Memory B cell (primary cell): ENCODE measurements around the gene PDIA6.
A peak's percentile ranks its signal among the peaks of the same experiment; 100 is the strongest.
"Not testable (repeated sequence)": the region's sequence is repeated elsewhere in the genome, so short reads cannot be mapped to it uniquely, and the experiment has no call there.

ENCODE experiments used
- ATAC-seq: fragments of 150-1000 bp; cut with Tn5 transposase; 2 replicates; pipeline ENCODE4 v1.10.0; 2021; ENCODE audit warnings: low read depth, mild to moderate bottlenecking, moderate library complexity
- DNase-seq, 2 donors: peaks; one replicate each; pipeline ENCODE4 v3.0.0; 2022; ENCODE audit warnings: low spot score in 2 of 2
- H3K27ac Mint-ChIP-seq: one replicate; pipeline ENCODE4 v1.8.0; 2022; ENCODE audit warnings: mild to moderate bottlenecking, moderate library complexity, mixed read lengths
- H3K27me3 Mint-ChIP-seq: one replicate; pipeline ENCODE4 v1.8.0; 2022; ENCODE audit warnings: mixed read lengths
- H3K36me3 Mint-ChIP-seq: one replicate; pipeline ENCODE4 v1.8.0; 2022; ENCODE audit warnings: mild to moderate bottlenecking, mixed read lengths
- H3K4me1 Mint-ChIP-seq: one replicate; pipeline ENCODE4 v1.8.0; 2022; ENCODE audit warnings: mixed read lengths
- H3K4me3 Mint-ChIP-seq: one replicate; pipeline ENCODE4 v1.8.0; 2022; ENCODE audit warnings: mild to moderate bottlenecking, moderate library complexity, mixed read lengths
- H3K9me3 Mint-ChIP-seq: one replicate; pipeline ENCODE4 v1.8.0; 2022; ENCODE audit warnings: mixed read lengths

PDIA6 gene

GRCh38 chr2:10788855-10789254 is 23.7 kb downstream of the PDIA6 start:
- H3K4me1 Mint-ChIP-seq: peaks cover 2% of the 10 kb centered on the region
- DNase-seq: no peak
- no peak overlapping the region for H3K27ac Mint-ChIP-seq
- no peaks in the 10 kb centered on the region for H3K27me3 Mint-ChIP-seq
- ATAC-seq: no peak
- H3K9me3 Mint-ChIP-seq: no peaks in the 10 kb centered on the region
- peaks cover 38% of the 10 kb centered on the region for H3K36me3 Mint-ChIP-seq
- no peak overlapping the region for H3K4me3 Mint-ChIP-seq

- no peak overlapping the region for H3K4me3 Mint-ChIP-seq
- H3K36me3 Mint-ChIP-seq: peaks cover 38% of the 10 kb centered on the region
- no peaks in the 10 kb centered on the region for H3K27me3 Mint-ChIP-seq
- DNase-seq (peak in 1 of 2 donors; percentile 25), ATAC-seq (peak; percentile 39)
- peak overlapping the region; percentile 38 for H3K27ac Mint-ChIP-seq
- peaks cover 2% of the 10 kb centered on the region for H3K4me1 Mint-ChIP-seq
- no peaks in the 10 kb centered on the region for H3K9me3 Mint-ChIP-seq
Observed at GRCh38 chr2:10787176-10787968, 25.2 kb downstream of the PDIA6 start.

GRCh38 chr2:10786240-10786982 is 26.2 kb downstream of the PDIA6 start:
- H3K4me3 Mint-ChIP-seq: no peak overlapping the region
- no peaks in the 10 kb centered on the region for H3K4me1 Mint-ChIP-seq
- ATAC-seq (no peak), DNase-seq (no peak)
- no peaks in the 10 kb centered on the region for H3K27me3 Mint-ChIP-seq
- H3K27ac Mint-ChIP-seq: peak overlapping the region; percentile 38
- H3K36me3 Mint-ChIP-seq: peaks cover 37% of the 10 kb centered on the region
- H3K9me3 Mint-ChIP-seq: no peaks in the 10 kb centered on the region

GRCh38 chr2:10785260-10785659 is 27.3 kb downstream of the PDIA6 start:
- ATAC-seq (no peak), DNase-seq (no peak)
- H3K4me3 Mint-ChIP-seq: no peak overlapping the region
- no peaks in the 10 kb centered on the region for H3K4me1 Mint-ChIP-seq
- no peak overlapping the region for H3K27ac Mint-ChIP-seq
- no peaks in the 10 kb centered on the region for H3K9me3 Mint-ChIP-seq
- H3K27me3 Mint-ChIP-seq: no peaks in the 10 kb centered on the region
- H3K36me3 Mint-ChIP-seq: peaks cover 39% of the 10 kb centered on the region

GRCh38 chr2:10784719-10785118 is 27.9 kb downstream of the PDIA6 start:
- H3K27ac Mint-ChIP-seq: no peak overlapping the region
- no peak overlapping the region for H3K4me3 Mint-ChIP-seq
- H3K27me3 Mint-ChIP-seq: no peaks in the 10 kb centered on the region
- ATAC-seq (no peak), DNase-seq (no peak)
- H3K4me1 Mint-ChIP-seq: no peaks in the 10 kb centered on the region
- H3K36me3 Mint-ChIP-seq: peaks cover 44% of the 10 kb centered on the region
- no peaks in the 10 kb centered on the region for H3K9me3 Mint-ChIP-seq

- Mint-ChIP-seq H3K4me3 (no peak overlapping the region), H3K9me3 (no peaks in the 10 kb centered on the region), H3K4me1 (no peaks in the 10 kb centered on the region), H3K36me3 (peaks cover 44% of the 10 kb centered on the region), H3K27ac (no peak overlapping the region), H3K27me3 (no peaks in the 10 kb centered on the region)
- ATAC-seq: no peak
- DNase-seq: no peak
Observed at GRCh38 chr2:10783421-10783820, 29.2 kb downstream of the PDIA6 start.

- DNase-seq (no peak), ATAC-seq (no peak)
- Mint-ChIP-seq H3K9me3 (no peaks in the 10 kb centered on the region), H3K4me1 (no peaks in the 10 kb centered on the region), H3K27me3 (no peaks in the 10 kb centered on the region), H3K36me3 (peaks cover 33% of the 10 kb centered on the region), H3K4me3 (no peak overlapping the region), H3K27ac (no peak overlapping the region)
Observed at GRCh38 chr2:10781746-10782145, 30.8 kb downstream of the PDIA6 start.

GRCh38 chr2:10780821-10781220 is 31.8 kb downstream of the PDIA6 start:
- H3K4me3 Mint-ChIP-seq, H3K4me1 Mint-ChIP-seq, ATAC-seq, H3K27me3 Mint-ChIP-seq, H3K9me3 Mint-ChIP-seq, DNase-seq, H3K27ac Mint-ChIP-seq: not testable (repeated sequence)
- H3K36me3 Mint-ChIP-seq: peaks cover 28% of the 10 kb centered on the region

GRCh38 chr2:10780491-10780820 is 32.1 kb downstream of the PDIA6 start:
- Mint-ChIP-seq H3K4me3 (no peak overlapping the region), H3K27ac (no peak overlapping the region), H3K27me3 (no peaks in the 10 kb centered on the region), H3K36me3 (peaks cover 28% of the 10 kb centered on the region), H3K9me3 (no peaks in the 10 kb centered on the region), H3K4me1 (no peaks in the 10 kb centered on the region)
- DNase-seq: no peak
- no peak for ATAC-seq

GRCh38 chr2:10779776-10780490 is 32.7 kb downstream of the PDIA6 start:
- ATAC-seq (no peak), DNase-seq (no peak)
- Mint-ChIP-seq H3K27me3 (no peaks in the 10 kb centered on the region), H3K36me3 (peaks cover 28% of the 10 kb centered on the region), H3K4me3 (no peak overlapping the region), H3K4me1 (no peaks in the 10 kb centered on the region), H3K27ac (no peak overlapping the region), H3K9me3 (no peaks in the 10 kb centered on the region)

- ATAC-seq (no peak), DNase-seq (no peak)
- no peaks in the 10 kb centered on the region for H3K4me1 Mint-ChIP-seq
- H3K4me3 Mint-ChIP-seq: no peak overlapping the region
- peaks cover 23% of the 10 kb centered on the region for H3K36me3 Mint-ChIP-seq
- no peaks in the 10 kb centered on the region for H3K9me3 Mint-ChIP-seq
- H3K27me3 Mint-ChIP-seq: no peaks in the 10 kb centered on the region
- H3K27ac Mint-ChIP-seq: peak overlapping the region; percentile 17
Observed at GRCh38 chr2:10778724-10779115, 33.9 kb downstream of the PDIA6 start.

GRCh38 chr2:10777842-10778723 is 34.5 kb downstream of the PDIA6 start:
- Mint-ChIP-seq H3K27me3 (no peaks in the 10 kb centered on the region), H3K4me3 (no peak overlapping the region), H3K27ac (peak overlapping the region; percentile 17), H3K4me1 (no peaks in the 10 kb centered on the region), H3K36me3 (peaks cover 20% of the 10 kb centered on the region), H3K9me3 (no peaks in the 10 kb centered on the region)
- DNase-seq (no peak), ATAC-seq (no peak)

- DNase-seq (no peak), ATAC-seq (no peak)
- Mint-ChIP-seq H3K27ac (no peak overlapping the region), H3K4me3 (no peak overlapping the region), H3K36me3 (peaks cover 14% of the 10 kb centered on the region), H3K9me3 (no peaks in the 10 kb centered on the region), H3K4me1 (no peaks in the 10 kb centered on the region), H3K27me3 (no peaks in the 10 kb centered on the region)
Observed at GRCh38 chr2:10777111-10777841, 35.3 kb downstream of the PDIA6 start.
